ENCODE results near the gene C3orf52. TPM values are rescaled to one million over a fixed set of nuclear protein-coding genes. Genes with fewer than 3 reads are reported as not detected.

Gene C3orf52
- total RNA-seq, 1 donor from 2014 or later = 3.7 TPM

DNA sequence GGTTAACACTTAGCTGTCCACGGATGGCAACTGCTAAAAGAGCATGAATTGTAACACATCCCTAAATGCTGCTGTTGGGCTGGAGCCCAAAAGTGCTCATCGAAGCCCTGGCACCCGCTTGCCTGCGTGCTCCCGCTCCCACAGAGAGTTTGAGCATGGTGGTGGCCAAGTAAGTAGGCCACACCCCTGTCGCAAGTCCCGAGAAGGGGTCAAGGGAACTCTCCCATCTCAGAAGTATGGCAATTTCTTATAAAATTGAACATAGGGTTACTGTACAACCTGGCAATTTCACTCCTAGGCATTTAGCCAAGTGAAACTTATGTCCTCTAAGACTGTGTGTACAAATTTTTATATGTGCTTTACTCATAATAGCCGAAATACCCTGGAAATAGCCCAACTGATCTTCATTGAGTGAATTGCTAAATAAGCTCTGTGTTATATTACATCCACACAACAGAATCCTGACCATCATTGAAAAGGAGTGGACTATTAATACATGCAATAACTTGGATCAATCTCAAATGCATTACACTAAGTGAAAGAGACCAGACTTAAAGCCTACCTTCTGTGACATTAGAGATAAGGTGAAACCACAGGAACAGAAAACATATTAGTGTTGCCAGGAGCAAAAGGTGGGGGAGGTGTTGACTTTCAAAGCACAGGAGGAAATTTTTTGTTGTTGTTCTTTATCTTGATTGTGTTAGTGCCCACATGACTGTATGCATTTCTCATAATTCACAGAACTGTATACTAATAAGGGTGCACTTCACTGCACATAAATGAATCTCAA lies 48.3 kb downstream of the C3orf52 start:
- DNase-seq (ENCODE audit: extremely low read depth, low read depth, low spot score) = no peak

- no peak for DNase-seq (ENCODE audit: extremely low read depth, low read depth, low spot score)
Measured at GRCh38 chr3:112136046-112136445, 49.9 kb downstream of the C3orf52 start.

- DNase-seq (ENCODE audit: extremely low read depth, low read depth, low spot score) = no peak
Measured at GRCh38 chr3:112136959-112137693, 50.9 kb downstream of the C3orf52 start.

DNA sequence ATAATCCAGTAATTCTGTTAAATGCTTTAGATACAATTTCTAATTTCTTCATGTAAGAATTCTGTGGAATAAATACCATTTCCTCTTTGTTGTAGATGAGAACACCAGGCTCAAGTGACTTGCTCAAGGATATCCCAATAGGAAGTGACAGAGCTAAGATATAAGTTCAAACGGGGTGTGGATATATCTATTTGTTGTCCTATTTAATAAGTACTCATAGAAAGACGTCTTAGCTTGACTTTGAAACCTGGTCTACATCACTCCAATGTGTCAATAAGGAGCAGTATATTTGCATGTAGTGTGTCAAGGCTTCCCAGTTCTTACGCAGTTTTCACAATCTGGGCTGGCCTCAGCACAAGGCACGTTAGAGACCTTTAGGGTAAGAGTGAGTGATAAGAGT lies 51.6 kb downstream of the C3orf52 start:
- DNase-seq (ENCODE audit: extremely low read depth, low read depth, low spot score) = no peak

DNA sequence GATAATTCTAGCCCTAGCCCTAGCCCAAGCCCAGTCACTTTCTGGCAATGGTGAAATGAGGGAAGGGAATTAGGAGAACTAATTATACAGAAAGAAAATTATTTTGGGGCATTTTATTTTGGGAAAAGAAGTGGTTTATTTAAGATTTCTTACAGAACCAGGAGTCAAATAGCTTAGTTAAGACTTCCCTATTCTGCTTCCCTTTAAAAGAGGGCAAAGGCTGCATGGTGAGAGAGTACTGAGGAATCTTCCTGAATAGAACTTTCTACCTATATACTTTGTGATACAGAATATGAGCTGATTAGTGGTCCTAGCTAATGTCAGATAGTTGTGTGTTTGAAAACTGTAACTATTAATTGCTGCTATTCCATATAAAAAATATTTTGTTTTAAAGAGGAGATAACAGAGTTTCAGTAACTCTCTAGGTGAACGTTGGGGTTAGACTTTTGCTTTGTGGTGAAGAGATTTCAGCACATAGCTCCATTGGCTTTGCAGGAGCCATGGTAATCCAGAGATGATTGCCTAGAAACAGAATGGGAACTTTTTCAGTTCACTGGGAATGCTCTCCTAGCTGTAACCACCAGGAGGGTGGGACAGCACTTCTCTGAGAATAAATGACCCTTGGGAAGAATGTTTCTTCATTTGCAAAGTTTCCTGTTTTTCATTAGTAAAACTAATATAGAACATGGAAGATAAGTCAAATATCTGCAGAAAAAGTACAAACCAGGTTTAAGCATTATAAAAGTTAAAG lies 52.2 kb downstream of the C3orf52 start:
- no peak for DNase-seq (ENCODE audit: extremely low read depth, low read depth, low spot score)

GRCh38 chr3:112140584-112140983 lies 54.4 kb downstream of the C3orf52 start:
- DNase-seq (ENCODE audit: extremely low read depth, low read depth, low spot score) = no peak

- no peak for DNase-seq (ENCODE audit: extremely low read depth, low read depth, low spot score)
Measured at GRCh38 chr3:112141293-112141692, 55.1 kb downstream of the C3orf52 start.

DNA sequence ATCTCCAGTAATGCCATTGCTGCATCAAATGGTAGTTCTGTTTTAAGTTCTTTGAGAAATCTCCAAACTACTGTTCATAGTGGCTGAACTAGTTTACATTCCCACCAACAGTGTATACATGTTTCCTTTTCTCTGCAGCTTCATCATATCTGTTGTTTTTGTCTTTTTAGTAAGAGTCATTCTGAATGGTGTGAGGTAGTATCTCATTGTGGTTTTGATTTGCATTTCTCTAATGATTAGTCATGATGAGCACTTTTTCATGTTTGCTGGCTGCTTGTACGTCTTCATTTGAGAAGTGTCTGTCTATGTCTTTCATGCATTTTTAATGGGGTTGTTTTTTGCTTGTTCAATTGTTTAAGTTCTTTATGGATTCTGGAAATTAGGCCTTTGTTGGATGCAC lies 57.1 kb downstream of the C3orf52 start:
- no peak for DNase-seq (ENCODE audit: extremely low read depth, low read depth, low spot score)

DNA sequence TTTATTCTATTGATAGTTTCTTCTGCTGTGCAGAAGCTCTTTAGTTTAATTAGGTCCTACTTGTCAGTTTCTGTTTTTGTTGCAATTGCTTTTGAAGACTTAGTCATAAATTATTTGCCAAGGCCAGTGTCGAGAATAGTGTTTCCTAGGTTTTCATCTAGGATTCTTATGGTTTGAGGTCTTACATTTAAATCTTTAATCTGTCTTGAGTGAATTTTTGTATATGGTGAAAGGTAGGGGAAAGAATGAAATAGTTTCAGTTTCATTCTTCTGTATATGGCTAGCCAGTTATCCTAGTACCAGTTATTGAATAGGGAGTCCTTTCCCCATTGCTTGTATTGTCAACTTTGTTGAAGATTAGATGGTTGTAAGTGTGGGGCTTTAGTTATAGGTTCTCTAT lies 57.5 kb downstream of the C3orf52 start:
- DNase-seq (ENCODE audit: extremely low read depth, low read depth, low spot score) = no peak

DNA sequence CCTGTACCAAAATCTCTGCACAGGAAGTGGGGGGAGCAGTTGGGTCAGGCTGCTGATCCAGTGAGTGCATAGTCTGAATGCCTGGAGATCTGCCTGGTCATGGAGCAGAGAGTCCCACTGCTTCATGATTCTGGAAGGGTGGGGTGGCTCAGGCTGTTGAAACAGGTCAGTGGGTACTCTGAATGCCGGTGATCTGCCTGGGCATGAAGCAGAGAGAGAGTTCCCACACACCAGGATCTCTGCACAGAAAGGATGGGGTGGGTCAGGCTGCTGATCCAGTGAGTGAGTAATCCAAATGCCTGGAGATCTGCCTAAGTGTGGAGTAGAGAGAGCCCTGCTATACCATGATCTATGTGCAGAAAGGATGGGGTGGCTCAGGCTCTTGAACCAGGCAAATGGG lies 62.9 kb downstream of the C3orf52 start:
- no peak for DNase-seq (ENCODE audit: extremely low read depth, low read depth, low spot score)

GRCh38 chr3:112167758-112168157 lies 81.6 kb downstream of the C3orf52 start:
- no peak for DNase-seq (ENCODE audit: extremely low read depth, low read depth, low spot score)

Other genes starting within 250 kb of the C3orf52 start
- 39.7 and 71.1 TPM in 2 replicates for gene PHLDB2, start 227.1 kb upstream of the C3orf52 start, total RNA-seq
- gene ABHD10, start 107.4 kb upstream of the C3orf52 start, total RNA-seq = 16.3 and 20.3 TPM in 2 replicates
- gene TAGLN3, start 87.5 kb upstream of the C3orf52 start, total RNA-seq = 0.76 and 2.8 TPM in 2 replicates
- gene TMPRSS7, start 51.7 kb upstream of the C3orf52 start, total RNA-seq = not detected in 2 replicates
- gene GCSAM, start 46.9 kb downstream of the C3orf52 start, total RNA-seq = not detected in 2 replicates
- gene SLC9C1, start 207.8 kb downstream of the C3orf52 start, total RNA-seq = not detected in 2 replicates
- gene CD200, start 246.8 kb downstream of the C3orf52 start, total RNA-seq = 0.92 and 9.9 TPM in 2 replicates